HFF-Myc (cell line): ENCODE results near the gene KCNT2.
"Not testable (repeated sequence)": the region's sequence is repeated elsewhere in the genome, so short reads cannot be mapped to it uniquely, and the experiment has no call there.

Experiments
- DNase-seq: peaks from one replicate; pipeline ENCODE4 v3.0.0-alpha.2; 2011; ENCODE audit warnings: low read depth; ENCODE audit errors: extremely low read depth
- H3K4me3 ChIP-seq: replicated peaks from 2 replicates; pipeline ENCODE4 v1.5.1; 2011; ENCODE audit warnings: low read depth, mild to moderate bottlenecking, control low read depth, low read length
- TF ChIP-seq, protein P1 (sequence below): IDR thresholded peaks from 2 replicates; pipeline ENCODE4 v1.5.1; 2012; ENCODE audit warnings: mild to moderate bottlenecking, low read depth, low read length, control low read depth; ENCODE audit errors: missing control alignments

Gene KCNT2

DNA sequence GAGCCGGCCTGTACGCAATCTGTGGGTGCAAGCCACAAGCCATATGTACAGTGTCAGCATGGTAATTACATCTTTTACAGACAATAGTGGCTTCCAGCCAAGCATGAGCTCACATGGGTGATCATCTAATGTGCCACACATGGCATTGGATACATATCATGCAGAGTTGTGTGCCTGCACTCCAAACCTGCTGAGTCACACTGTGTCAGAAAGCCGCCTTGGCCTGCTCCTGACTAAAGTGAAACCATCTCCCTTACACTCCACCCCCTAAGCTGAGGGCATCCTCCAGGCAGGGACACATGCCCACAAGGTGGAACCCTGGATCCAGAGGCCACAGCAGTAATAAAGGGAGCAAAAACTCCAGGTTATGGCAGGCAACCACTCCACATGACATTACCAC is 72.5 kb downstream of the KCNT2 start:
- TF ChIP-seq, protein P1, sequence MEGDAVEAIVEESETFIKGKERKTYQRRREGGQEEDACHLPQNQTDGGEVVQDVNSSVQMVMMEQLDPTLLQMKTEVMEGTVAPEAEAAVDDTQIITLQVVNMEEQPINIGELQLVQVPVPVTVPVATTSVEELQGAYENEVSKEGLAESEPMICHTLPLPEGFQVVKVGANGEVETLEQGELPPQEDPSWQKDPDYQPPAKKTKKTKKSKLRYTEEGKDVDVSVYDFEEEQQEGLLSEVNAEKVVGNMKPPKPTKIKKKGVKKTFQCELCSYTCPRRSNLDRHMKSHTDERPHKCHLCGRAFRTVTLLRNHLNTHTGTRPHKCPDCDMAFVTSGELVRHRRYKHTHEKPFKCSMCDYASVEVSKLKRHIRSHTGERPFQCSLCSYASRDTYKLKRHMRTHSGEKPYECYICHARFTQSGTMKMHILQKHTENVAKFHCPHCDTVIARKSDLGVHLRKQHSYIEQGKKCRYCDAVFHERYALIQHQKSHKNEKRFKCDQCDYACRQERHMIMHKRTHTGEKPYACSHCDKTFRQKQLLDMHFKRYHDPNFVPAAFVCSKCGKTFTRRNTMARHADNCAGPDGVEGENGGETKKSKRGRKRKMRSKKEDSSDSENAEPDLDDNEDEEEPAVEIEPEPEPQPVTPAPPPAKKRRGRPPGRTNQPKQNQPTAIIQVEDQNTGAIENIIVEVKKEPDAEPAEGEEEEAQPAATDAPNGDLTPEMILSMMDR = no peak
- peak; percentile 38 for DNase-seq
- no peak overlapping the region for H3K4me3 ChIP-seq

DNA sequence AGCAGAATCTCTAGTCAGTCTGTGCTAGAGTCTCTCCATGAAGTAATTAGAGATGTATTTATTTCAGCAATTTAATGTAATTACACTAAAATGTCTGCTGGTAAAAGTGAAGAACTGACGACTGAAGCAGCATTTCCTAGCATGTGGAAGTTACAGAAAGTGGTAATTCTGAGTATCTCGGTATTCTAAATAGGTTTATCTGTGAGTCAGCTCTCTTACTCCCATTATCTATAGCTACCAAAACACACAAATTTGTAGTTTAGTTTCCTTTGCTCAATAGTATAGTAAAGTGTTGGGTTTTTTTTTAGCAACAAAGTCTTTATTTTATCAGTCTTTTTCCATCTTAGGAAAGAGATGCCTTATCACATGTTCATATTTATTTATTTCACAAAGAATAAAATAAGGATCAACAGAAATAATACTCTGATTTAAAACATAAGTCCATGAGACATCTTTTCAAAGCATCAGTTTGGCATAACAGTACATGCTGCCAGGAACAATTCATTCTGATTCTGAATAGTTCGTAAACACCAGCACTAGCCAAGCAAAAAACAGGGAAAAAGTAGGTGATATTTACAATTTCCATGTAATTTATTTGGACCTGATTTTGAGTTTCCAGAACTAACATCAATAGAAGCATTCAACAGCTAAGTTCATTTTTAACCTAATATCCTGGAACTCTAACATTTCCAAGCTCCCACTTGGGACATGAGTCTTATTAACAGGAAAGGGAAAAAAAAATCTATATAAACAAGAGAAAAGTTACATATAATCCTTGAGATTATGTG is 76.3 kb downstream of the KCNT2 start:
- DNase-seq = no peak
- TF ChIP-seq, protein P1 = no peak
- no peak overlapping the region for H3K4me3 ChIP-seq

DNA sequence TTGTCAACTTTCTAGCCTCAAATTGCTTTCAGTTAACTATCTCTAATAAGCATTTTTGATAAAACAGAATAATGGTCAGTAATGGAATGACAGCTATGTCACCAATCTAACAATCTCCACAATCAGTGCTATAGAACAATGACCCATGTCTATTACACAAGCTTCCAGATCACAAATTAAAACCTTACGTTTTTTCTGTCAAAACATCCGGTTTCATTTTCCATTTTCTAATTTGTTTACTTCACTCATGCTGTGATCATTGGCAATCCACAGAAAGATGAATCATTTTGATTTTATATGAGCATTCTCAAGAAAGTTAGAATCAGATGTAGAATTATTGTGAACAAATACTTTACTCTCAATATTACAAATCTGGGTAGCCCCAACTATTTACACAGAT is 80.3 kb downstream of the KCNT2 start:
- DNase-seq = no peak
- TF ChIP-seq, protein P1 = no peak
- H3K4me3 ChIP-seq = no peak overlapping the region

DNA sequence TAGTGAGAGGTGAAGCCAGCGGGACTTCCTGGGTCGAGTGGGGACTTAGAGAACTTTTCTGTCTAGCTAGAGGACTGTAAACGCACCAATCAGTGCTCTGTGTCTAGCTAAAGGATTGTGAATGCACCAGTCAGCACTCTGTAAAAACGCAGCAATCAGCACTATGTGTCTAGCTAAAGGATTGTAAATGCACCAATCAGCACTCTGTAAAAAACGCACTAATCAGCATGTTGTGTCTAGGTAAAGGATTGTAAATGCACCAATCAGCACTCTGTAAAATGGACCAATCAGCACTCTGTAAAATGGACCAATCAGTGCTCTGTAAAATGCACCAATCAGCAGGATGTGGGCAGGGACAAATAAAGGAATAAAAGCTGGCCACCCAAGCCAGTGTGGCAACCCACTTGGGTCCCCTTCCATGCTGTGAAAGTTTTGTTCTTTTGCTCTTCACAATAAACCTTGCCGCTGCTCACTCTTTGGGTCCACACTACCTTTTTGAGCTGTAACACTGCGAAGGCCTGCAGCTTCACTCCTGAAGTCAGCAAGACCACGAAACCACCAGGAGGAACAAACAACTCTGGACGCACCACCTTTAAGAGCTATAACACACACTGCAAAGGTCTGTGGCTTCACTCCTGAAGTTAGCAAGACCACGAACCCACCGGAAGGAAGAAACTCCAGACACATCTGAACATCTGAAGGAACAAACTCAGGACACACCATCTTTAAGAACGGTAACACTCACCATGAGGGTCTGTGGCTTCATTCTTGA is 85.5 kb downstream of the KCNT2 start:
- not testable (repeated sequence) for H3K4me3 ChIP-seq, DNase-seq

DNA sequence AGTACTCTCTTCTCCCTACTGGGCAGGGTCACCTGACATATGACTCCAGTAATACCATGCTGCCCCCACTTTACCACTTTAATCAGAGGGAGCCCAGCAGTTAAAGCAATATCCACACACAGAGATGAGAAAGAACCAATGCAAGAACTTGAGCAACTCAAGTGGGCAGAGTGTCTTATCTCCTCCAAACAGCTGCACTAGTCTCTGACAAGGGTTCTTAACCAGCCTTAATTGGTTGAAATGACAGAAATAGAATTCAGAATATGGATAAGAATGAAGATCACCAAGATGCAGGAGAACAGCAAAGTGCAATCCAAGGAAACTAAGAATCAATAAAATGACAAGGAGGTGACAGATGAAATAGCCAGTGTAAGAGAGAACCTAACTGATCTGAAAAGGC is 91.0 kb downstream of the KCNT2 start:
- no peak for DNase-seq
- TF ChIP-seq, protein P1 = no peak
- H3K4me3 ChIP-seq = no peak overlapping the region

DNA sequence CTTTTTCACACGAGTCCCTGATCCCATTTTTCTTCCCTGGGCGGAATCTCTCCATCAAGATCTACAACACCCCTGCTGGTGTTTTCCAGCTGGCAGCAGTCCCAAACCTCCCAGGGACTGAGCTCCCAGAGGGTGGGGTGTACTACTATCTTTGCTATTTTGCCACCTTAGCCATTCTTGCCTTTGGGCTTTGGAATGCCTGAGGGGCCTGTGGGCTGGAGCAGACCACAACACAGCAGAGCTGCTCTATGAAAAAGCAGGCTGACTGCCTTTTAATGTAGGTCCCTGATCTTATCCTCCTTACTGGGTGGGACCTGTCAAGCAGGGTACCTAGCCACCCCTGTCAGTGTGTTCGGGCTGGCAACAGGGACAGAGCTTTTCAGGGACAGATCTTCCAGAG is 91.9 kb downstream of the KCNT2 start:
- no peak for DNase-seq
- H3K4me3 ChIP-seq = no peak overlapping the region
- TF ChIP-seq, protein P1 = no peak

DNA sequence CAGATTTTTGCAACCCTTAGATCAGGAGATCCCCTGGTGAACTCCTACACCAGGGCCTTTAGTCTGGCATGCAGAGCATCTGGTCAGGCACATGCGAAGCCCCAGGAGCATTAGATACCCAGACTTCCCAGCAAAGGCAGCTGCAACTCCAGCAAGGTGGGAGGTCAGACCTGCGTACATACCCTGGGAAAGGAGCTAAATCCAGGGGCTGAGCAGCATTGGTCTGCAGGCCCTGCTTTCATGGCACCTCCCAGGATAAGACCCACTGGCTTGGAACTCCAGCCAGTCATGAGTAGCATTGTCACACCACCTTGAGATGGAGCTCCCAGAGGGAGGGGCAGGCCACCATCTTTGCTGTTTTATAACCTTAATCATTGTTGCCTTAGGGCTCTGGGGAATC is 92.3 kb downstream of the KCNT2 start:
- no peak overlapping the region for H3K4me3 ChIP-seq
- no peak for DNase-seq
- TF ChIP-seq, protein P1 = no peak
